HuH-7.5 (cell line): Measurements from ENCODE around the gene CXorf49.
"Not testable (repeated sequence)": the region's sequence is repeated elsewhere in the genome, so short reads cannot be mapped to it uniquely, and the experiment has no call there.

Experiments used
- DNase-seq: peaks from one replicate; pipeline ENCODE4 v3.0.0; 2011; ENCODE audit warnings: low spot score

Gene CXorf49

DNA sequence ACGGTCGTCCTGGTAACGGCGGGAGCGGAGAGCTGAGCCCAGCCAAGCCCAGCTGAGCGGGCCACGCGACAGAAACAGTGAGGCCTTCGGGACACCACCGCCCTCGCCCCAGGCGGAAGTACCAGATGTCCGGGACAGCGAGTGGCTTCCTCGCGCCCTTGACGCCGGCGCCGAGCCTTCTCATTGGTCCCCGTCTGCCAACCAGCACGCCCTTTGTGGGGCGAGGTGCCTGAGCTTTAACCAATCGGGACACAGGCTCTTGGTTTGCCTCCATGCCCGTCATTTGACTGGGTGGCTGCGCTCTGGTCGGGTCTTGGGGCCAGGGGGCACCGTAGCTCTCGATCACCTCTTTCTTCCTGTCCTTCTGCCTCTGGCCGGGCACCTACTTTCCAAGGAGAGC, at the start of gene CXorf49:
Gene CXorf49 (minus strand): TSS at position 101 of the 400 bp plus-strand sequence. CDS start 134 bp downstream, outside the sequence.
- DNase-seq, result not testable (repeated sequence)

DNA sequence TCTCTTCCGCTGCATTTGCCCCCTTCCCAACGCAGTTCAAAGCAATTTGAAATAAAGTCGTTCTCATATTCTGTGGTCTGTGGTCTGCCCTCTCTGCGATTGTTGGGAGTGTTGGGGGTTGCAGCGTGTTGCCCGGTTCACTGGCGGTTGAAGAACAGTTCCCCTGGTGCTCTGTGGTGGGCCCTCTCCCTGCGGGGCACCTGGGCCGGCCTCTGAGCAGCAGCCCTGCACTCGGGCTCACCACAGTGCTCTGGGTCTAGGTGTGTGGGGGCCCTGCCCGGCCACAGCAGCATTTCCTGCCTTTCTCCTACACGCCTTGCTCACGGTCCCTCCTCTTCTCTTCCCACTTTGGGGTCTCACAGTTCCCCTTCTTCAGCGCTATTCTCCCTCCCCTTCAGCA, 49.0 kb upstream of the CXorf49 start:
- DNase-seq, result not testable (repeated sequence)

GRCh38 chrX:71765613-71766012, 47.5 kb upstream of the CXorf49 start:
- not testable (repeated sequence) for DNase-seq

- not testable (repeated sequence) for DNase-seq
Observed at GRCh38 chrX:71764832-71765231, 46.7 kb upstream of the CXorf49 start.

- not testable (repeated sequence) for DNase-seq
Observed at GRCh38 chrX:71763049-71763448, 45.0 kb upstream of the CXorf49 start, which contains the start of gene CXorf49B. Gene CXorf49B, plus strand, starts transcription at chrX:71763349. Its CDS starts 75 bp downstream, at chrX:71763424.

DNA sequence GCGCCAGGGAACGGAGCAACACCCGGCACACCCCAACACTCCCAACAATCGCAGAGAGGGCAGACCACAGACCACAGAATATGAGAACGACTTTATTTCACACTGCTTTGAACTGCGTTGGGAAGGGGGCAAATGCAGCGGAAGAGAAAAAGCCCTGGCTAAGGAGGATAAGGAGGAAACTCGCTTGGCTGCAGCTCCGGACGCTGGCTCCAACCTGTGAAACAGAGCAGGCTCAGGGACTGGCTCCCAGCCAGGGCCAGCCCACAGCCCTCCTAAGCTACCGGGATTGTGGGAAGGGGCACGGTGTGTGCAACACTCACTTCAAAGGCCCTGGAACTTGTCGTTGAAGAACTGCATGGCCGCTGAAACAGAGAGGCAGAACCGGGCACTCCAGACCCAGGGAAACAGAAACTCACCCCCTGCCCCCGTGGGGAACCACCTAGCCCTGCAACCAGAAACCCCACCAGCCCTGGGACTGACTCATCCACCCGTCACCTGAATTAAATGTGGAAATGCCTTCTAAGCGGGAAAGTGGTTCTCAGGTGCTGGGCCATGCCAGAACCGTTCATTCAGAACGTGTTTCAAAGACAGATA, 42.7 kb upstream of the CXorf49 start:
- not testable (repeated sequence) for DNase-seq

DNA sequence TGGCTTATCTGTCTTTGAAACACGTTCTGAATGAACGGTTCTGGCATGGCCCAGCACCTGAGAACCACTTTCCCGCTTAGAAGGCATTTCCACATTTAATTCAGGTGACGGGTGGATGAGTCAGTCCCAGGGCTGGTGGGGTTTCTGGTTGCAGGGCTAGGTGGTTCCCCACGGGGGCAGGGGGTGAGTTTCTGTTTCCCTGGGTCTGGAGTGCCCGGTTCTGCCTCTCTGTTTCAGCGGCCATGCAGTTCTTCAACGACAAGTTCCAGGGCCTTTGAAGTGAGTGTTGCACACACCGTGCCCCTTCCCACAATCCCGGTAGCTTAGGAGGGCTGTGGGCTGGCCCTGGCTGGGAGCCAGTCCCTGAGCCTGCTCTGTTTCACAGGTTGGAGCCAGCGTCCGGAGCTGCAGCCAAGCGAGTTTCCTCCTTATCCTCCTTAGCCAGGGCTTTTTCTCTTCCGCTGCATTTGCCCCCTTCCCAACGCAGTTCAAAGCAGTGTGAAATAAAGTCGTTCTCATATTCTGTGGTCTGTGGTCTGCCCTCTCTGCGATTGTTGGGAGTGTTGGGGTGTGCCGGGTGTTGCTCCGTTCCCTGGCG, 2.3 kb upstream of the CXorf49 start:
- DNase-seq, result not testable (repeated sequence)

DNA sequence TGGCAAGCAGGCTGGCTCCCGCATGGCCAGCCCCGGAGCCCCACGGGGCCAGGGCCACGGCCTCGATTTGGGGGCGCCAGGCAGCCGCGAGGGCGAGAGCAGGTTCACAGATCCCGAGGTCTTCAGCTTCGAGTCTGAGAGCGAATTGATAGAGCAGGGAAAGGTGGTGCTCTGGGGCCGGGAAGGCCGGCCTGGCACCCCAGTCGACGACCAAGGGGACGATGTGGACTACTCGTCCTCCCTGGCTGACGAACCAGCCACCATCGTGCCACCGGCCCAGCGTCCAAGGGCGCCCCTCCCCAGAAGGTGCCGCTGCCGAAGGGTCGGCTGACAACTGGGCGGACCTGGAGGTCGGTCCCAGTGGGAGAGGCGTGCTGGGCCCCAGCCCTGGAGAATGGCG, 1.1 kb upstream of the CXorf49 start:
- DNase-seq, result not testable (repeated sequence)

GRCh38 chrX:71716323-71716722, 1.8 kb downstream of the CXorf49 start:
- not testable (repeated sequence) for DNase-seq

DNA sequence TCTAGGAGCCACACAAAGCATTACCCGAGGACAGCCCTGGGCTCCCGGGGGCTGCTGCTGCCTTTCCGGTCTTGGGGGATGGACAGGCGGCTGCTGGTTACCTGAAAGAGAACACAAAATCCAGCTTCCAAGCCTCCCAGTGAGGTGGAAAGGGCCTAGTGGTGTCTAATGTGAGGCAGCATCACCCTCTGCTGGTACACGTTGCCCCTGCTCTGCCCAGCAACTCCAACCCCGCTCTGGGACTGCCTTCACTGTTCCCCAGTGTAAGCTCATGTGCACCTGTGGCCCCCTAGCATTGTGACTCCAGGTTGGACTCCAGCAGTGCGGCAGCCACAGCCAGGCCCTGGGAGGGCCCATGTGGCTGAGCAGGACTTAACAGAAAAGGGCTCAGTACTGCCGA, 2.5 kb downstream of the CXorf49 start:
- not testable (repeated sequence) for DNase-seq

GRCh38 chrX:71714064-71714463, 4.0 kb downstream of the CXorf49 start:
- not testable (repeated sequence) for DNase-seq

DNA sequence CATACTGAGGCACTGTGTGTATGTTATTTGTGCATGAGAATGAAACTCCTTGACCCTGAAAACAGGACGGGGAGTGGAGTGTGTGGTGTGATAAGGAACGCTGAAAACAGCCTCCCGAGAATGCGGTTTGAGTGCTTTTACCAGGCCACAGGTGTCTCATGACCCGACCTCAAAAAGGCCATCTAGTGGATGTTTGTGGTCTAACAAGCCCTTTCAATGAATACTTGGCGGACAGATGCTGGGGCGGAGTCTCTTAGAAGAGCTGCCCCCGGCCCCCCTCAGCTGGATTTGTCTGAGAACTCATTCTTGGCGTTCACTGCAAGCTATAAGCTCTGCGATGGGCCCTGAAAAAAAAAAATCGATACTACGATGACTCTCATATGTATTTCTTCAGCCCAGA, 15.2 kb downstream of the CXorf49 start:
- not testable (repeated sequence) for DNase-seq

GRCh38 chrX:71699023-71699344, 19.1 kb downstream of the CXorf49 start:
- DNase-seq, result not testable (repeated sequence)

GRCh38 chrX:71698299-71699022, 19.6 kb downstream of the CXorf49 start:
- DNase-seq, result not testable (repeated sequence)

GRCh38 chrX:71697466-71698298, 20.4 kb downstream of the CXorf49 start:
- not testable (repeated sequence) for DNase-seq

- not testable (repeated sequence) for DNase-seq
Observed at GRCh38 chrX:71696641-71697465, 21.2 kb downstream of the CXorf49 start.

DNA sequence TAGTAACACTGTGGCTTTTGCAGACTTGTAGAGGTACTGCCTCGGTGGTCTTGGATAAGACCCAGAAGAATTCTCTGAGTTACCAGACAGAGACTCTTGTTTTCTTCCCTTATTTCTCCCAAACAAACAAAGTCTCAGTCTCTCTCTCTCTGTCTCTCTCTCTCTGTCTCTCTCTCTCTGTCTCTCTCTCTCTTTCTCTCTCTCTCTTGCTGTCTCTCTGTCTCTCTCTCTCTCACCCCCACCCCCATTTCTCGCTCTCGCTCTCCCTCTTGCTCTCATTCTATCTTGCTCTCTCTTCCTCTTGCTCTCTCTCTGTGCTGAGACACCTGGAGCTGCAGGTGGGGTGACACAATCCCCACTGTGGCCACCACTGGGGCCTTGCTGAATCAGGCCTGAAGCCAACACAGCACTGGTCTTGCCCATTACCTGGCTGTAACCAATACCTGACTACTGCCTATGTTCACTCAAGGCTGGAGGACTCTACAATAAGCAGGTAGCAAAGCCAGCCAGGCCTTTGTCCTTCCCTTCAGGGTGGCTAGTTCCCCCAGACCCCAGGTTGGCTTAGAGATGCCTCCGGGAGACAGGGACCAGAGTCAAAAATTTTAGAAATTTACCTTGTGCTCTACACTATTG, 38.4 kb downstream of the CXorf49 start:
- DNase-seq, result no peak

- not testable (repeated sequence) for DNase-seq
Observed at GRCh38 chrX:71677195-71677594, 40.9 kb downstream of the CXorf49 start.

DNA sequence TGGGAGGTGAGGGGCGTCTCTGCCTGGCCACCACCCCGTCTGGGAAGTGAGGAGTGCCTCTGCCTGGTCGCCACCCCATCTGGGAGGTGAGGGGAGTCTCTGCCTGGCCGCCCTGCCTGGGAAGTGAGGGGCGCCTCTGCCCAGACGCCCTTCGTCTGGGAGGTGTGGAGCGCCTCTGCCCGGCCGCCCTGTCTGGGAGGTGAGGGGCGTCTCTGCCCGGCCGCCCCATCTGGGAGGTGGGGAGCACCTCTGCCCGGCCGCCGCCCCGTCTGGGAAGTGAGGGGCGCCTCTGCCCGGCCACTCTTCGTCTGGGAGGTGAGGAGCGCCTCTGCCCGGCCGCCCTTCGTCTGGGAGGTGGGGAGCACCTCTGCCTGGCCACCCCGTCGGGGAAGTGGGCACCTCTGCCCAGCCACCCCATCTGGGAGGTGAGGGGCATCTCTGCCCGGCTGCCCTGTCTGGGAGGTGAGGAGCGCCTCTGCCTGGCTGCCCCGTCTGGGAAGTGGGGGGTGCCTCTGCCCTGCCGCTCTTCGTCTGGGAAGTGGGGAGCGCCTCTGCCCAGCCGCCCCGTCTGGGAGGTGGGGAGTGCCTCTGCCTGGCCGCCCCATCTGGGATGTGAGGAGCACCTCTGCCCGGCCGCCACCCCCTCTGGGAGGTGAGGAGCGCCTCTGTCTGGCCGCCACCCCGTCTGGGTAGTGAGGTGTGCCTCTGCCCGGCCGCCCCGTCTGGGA, 41.9 kb downstream of the CXorf49 start:
- DNase-seq, result not testable (repeated sequence)

DNA sequence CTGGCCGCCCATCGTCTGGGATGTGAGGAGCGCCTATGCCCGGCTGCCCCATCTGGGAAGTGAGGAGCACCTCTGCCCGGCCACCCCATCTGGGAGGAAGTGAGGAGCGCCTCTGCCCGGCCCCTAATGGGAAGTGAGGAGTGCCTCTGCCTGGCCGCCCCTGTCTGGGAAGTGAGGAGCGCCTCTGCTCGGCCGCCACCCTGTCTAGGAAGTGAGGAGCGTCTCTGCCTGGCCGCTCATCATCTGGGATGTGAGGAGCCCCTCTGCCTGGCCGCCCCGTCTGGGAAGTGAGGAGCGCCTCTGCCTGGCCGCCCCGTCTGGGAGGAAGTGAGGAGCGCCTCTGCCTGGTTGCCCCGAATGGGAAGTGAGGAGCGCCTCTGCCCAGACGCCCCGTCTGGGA, 42.4 kb downstream of the CXorf49 start:
- not testable (repeated sequence) for DNase-seq
